IgD-negative memory B cell (primary cell): Measurements from ENCODE around the gene FBN1. TPM values are rescaled to one million over a fixed set of nuclear protein-coding genes. Genes with fewer than 3 reads are reported as not detected.

Source experiments
- H3K27ac Mint-ChIP-seq, 3 donors: one replicate each; pipeline ENCODE4 v1.8.0; 2020 to 2022; ENCODE audit warnings: mild to moderate bottlenecking in 3 of 3, mixed read lengths in 3 of 3, moderate library complexity in 1 of 3
- H3K27me3 Mint-ChIP-seq: one replicate; pipeline ENCODE4 v1.8.0; 2021; ENCODE audit warnings: mixed read lengths
- H3K36me3 Mint-ChIP-seq: one replicate; pipeline ENCODE4 v1.8.0; 2020; ENCODE audit warnings: mild to moderate bottlenecking, mixed read lengths
- H3K4me1 Mint-ChIP-seq, 3 donors: one replicate each; pipeline ENCODE4 v1.8.0; 2020 to 2022; ENCODE audit warnings: mixed read lengths in 3 of 3, mild to moderate bottlenecking in 1 of 3
- H3K4me3 Mint-ChIP-seq, 4 donors: one replicate each; pipeline ENCODE4 v1.8.0; 2020 to 2022; ENCODE audit warnings: mild to moderate bottlenecking in 4 of 4, mixed read lengths in 4 of 4, moderate library complexity in 3 of 4
- H3K9me3 Mint-ChIP-seq, 3 donors: one replicate each; pipeline ENCODE4 v1.8.0; 2020 to 2021; ENCODE audit warnings: mixed read lengths in 3 of 3, mild to moderate bottlenecking in 1 of 3
- polyA plus RNA-seq: library from polyadenylated mRNA; unstranded; fragments of 300-500 nt; fragmentation: Illumina TruSeq; gene quantifications from one replicate; pipeline ENCODE4 v1.2.3, GENCODE V29; 2021

FBN1 gene
- polyA plus RNA-seq, 1 donor from 2014 or later: not detected

- Mint-ChIP-seq H3K4me1 (peaks cover 0 to 1% (median 0%) of the 10 kb centered on the region in 3 donors), H3K36me3 (no peaks in the 10 kb centered on the region), H3K9me3 (no peaks in the 10 kb centered on the region), H3K27ac (no peak overlapping the region), H3K4me3 (no peak overlapping the region), H3K27me3 (peaks cover 3% of the 10 kb centered on the region)
These were observed 97.1 kb downstream of the FBN1 start for GRCh38 chr15:48548455-48548854.

GRCh38 chr15:48547286-48547685 is 98.2 kb downstream of the FBN1 start:
- no peaks in the 10 kb centered on the region for H3K36me3 Mint-ChIP-seq
- H3K4me3 Mint-ChIP-seq: no peak overlapping the region
- H3K9me3 Mint-ChIP-seq: no peaks in the 10 kb centered on the region
- H3K27me3 Mint-ChIP-seq: peaks cover 4% of the 10 kb centered on the region
- H3K4me1 Mint-ChIP-seq: peaks cover 0 to 1% (median 0%) of the 10 kb centered on the region in 3 donors
- H3K27ac Mint-ChIP-seq: no peak overlapping the region

- H3K36me3 Mint-ChIP-seq: no peaks in the 10 kb centered on the region
- no peaks in the 10 kb centered on the region for H3K9me3 Mint-ChIP-seq
- no peak overlapping the region for H3K4me3 Mint-ChIP-seq
- peaks cover 4% of the 10 kb centered on the region for H3K27me3 Mint-ChIP-seq
- H3K4me1 Mint-ChIP-seq: peaks cover 0 to 1% (median 0%) of the 10 kb centered on the region in 3 donors
- no peak overlapping the region for H3K27ac Mint-ChIP-seq
These were observed 99.2 kb downstream of the FBN1 start for GRCh38 chr15:48546296-48546695.

GRCh38 chr15:48544778-48545177 is 100.7 kb downstream of the FBN1 start:
- peaks cover 3% of the 10 kb centered on the region for H3K27me3 Mint-ChIP-seq
- H3K9me3 Mint-ChIP-seq: no peaks in the 10 kb centered on the region
- H3K36me3 Mint-ChIP-seq: no peaks in the 10 kb centered on the region
- H3K4me1 Mint-ChIP-seq: peaks cover 0 to 1% (median 0%) of the 10 kb centered on the region in 3 donors
- H3K4me3 Mint-ChIP-seq: no peak overlapping the region
- no peak overlapping the region for H3K27ac Mint-ChIP-seq

- peaks cover 1% of the 10 kb centered on the region for H3K27me3 Mint-ChIP-seq
- no peak overlapping the region for H3K4me3 Mint-ChIP-seq
- H3K27ac Mint-ChIP-seq: no peak overlapping the region
- H3K4me1 Mint-ChIP-seq: peaks cover 0 to 1% (median 0%) of the 10 kb centered on the region in 3 donors
- no peaks in the 10 kb centered on the region for H3K9me3 Mint-ChIP-seq
- peaks cover 2% of the 10 kb centered on the region for H3K36me3 Mint-ChIP-seq
These were observed 103.9 kb downstream of the FBN1 start for GRCh38 chr15:48541341-48542278.

GRCh38 chr15:48540756-48541155 is 104.8 kb downstream of the FBN1 start:
- Mint-ChIP-seq H3K36me3 (peaks cover 2% of the 10 kb centered on the region), H3K4me3 (no peak overlapping the region), H3K27me3 (peaks cover 1% of the 10 kb centered on the region), H3K4me1 (no peaks in the 10 kb centered on the region), H3K27ac (no peak overlapping the region), H3K9me3 (no peaks in the 10 kb centered on the region)

GRCh38 chr15:48538941-48539340 is 106.6 kb downstream of the FBN1 start:
- Mint-ChIP-seq H3K27me3 (peaks cover 1% of the 10 kb centered on the region), H3K4me3 (no peak overlapping the region), H3K27ac (no peak overlapping the region), H3K9me3 (no peaks in the 10 kb centered on the region), H3K4me1 (no peaks in the 10 kb centered on the region), H3K36me3 (peaks cover 2% of the 10 kb centered on the region)

GRCh38 chr15:48537271-48538113 is 108.0 kb downstream of the FBN1 start:
- Mint-ChIP-seq H3K9me3 (no peaks in the 10 kb centered on the region), H3K4me3 (no peak overlapping the region), H3K27ac (no peak overlapping the region), H3K27me3 (no peaks in the 10 kb centered on the region), H3K36me3 (peaks cover 2% of the 10 kb centered on the region), H3K4me1 (no peaks in the 10 kb centered on the region)

GRCh38 chr15:48536681-48537091 is 108.8 kb downstream of the FBN1 start:
- Mint-ChIP-seq H3K4me1 (no peaks in the 10 kb centered on the region), H3K4me3 (no peak overlapping the region), H3K36me3 (peaks cover 2% of the 10 kb centered on the region), H3K27ac (no peak overlapping the region), H3K27me3 (no peaks in the 10 kb centered on the region), H3K9me3 (no peaks in the 10 kb centered on the region)

- Mint-ChIP-seq H3K36me3 (peaks cover under 1% of the 10 kb centered on the region), H3K9me3 (no peaks in the 10 kb centered on the region), H3K27me3 (no peaks in the 10 kb centered on the region), H3K27ac (no peak overlapping the region), H3K4me3 (no peak overlapping the region), H3K4me1 (no peaks in the 10 kb centered on the region)
These were observed 111.5 kb downstream of the FBN1 start for GRCh38 chr15:48533982-48534381.

GRCh38 chr15:48532946-48533345 is 112.6 kb downstream of the FBN1 start:
- Mint-ChIP-seq H3K36me3 (no peaks in the 10 kb centered on the region), H3K27me3 (no peaks in the 10 kb centered on the region), H3K4me3 (no peak overlapping the region), H3K9me3 (no peaks in the 10 kb centered on the region), H3K27ac (no peak overlapping the region), H3K4me1 (no peaks in the 10 kb centered on the region)

GRCh38 chr15:48530528-48530927 is 115.0 kb downstream of the FBN1 start:
- Mint-ChIP-seq H3K4me1 (no peaks in the 10 kb centered on the region), H3K9me3 (no peaks in the 10 kb centered on the region), H3K27me3 (no peaks in the 10 kb centered on the region), H3K4me3 (no peak overlapping the region), H3K27ac (no peak overlapping the region), H3K36me3 (no peaks in the 10 kb centered on the region)

- Mint-ChIP-seq H3K27me3 (no peaks in the 10 kb centered on the region), H3K4me3 (no peak overlapping the region), H3K9me3 (no peaks in the 10 kb centered on the region), H3K27ac (no peak overlapping the region), H3K36me3 (no peaks in the 10 kb centered on the region), H3K4me1 (no peaks in the 10 kb centered on the region)
These were observed 116.6 kb downstream of the FBN1 start for GRCh38 chr15:48528921-48529320.

- Mint-ChIP-seq H3K27ac (no peak overlapping the region), H3K36me3 (no peaks in the 10 kb centered on the region), H3K4me3 (no peak overlapping the region), H3K4me1 (no peaks in the 10 kb centered on the region), H3K9me3 (no peaks in the 10 kb centered on the region), H3K27me3 (no peaks in the 10 kb centered on the region)
These were observed 118.0 kb downstream of the FBN1 start for GRCh38 chr15:48527517-48527916.

- Mint-ChIP-seq H3K4me3 (no peak overlapping the region), H3K27ac (no peak overlapping the region), H3K4me1 (no peaks in the 10 kb centered on the region), H3K9me3 (no peaks in the 10 kb centered on the region), H3K36me3 (no peaks in the 10 kb centered on the region), H3K27me3 (no peaks in the 10 kb centered on the region)
These were observed 122.6 kb downstream of the FBN1 start for GRCh38 chr15:48522911-48523310.
